Muscle of arm (tissue), 12 donors: ENCODE measurements around the gene MPRIP. TPM values are rescaled to one million over a fixed set of nuclear protein-coding genes. Genes with fewer than 3 reads are reported as not detected.

Source experiments
- DNase-seq: peaks from one replicate; pipeline ENCODE4 v3.0.0-alpha.2; 2013
- polyA plus RNA-seq, 12 donors: library from polyadenylated mRNA; unstranded; fragments of 120-200 nt; gene quantifications; one replicate each; pipeline ENCODE4 v1.2.1, GENCODE V29; 2013; ENCODE audit not compliant: insufficient read length in 12 of 12

MPRIP gene
- polyA plus RNA-seq, 12 donors = 100 to 231 (median 191) TPM

DNA sequence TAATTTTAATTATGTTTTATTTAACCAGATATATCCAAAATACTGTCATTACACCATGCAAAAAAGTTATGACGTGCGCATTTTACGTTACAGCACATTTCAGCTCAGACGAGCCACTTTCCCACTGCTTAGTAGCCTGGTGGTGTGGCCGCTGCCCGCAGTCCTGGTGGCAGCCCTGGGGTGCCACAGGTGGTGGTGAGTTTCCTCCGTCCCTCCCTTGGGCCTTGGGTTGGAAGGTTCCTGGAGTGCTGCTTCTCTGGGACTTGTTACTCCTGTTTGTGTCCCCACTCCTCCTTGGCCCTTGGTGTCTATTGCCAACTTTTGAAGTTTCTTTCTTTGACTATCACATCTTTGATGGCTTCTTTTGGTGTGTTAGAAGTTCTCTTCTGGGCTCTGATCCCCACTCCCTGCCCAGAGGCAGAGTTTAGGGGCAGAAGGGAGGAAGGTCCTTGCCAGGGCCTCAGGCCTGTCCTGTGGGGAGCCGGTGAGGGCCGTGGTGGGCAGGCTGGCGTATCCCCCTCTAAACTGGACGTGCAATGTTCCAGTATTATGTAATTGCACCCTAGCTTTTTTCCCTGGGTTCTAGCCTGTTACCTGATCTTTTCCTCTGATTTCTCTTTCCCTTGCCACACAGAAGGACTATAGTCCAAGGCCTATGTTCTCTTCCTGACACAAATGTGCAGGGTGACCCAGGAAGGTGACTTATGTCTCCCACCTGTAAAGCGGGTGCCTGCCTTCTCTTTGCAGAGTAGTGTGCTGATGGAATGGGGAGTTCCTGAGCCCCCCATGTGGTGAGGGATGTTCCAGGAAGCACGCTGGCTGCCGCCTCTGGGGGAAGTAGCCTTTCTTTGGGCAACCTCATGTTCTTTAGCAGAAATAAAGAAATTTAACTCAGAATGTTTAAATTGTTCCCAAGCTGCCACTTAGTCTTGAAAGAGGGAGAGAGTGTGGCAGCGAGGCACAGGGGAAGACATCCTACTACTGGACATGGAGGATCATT, 8.4 kb downstream of the MPRIP start:
- no peak for DNase-seq

DNA sequence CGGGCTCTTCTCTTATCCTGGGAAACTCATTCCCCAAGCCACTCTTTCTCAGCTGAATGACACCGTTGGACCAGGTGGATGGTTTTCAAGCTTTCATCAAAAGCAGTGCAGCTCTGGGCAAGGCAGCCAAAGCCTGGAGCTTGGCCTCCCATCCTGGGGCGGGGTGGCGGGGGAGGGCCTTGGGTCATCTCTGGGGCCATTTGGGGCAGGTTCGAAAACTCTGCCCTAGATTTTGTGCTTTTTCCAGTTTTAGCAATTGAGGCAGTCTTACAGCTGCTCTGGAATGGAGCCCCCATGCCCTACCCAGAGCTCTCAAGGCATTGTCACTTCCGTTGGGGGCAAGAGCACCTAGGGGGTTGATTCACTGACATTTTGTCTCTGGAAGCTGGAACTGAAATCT, 9.1 kb downstream of the MPRIP start:
- no peak for DNase-seq

DNA sequence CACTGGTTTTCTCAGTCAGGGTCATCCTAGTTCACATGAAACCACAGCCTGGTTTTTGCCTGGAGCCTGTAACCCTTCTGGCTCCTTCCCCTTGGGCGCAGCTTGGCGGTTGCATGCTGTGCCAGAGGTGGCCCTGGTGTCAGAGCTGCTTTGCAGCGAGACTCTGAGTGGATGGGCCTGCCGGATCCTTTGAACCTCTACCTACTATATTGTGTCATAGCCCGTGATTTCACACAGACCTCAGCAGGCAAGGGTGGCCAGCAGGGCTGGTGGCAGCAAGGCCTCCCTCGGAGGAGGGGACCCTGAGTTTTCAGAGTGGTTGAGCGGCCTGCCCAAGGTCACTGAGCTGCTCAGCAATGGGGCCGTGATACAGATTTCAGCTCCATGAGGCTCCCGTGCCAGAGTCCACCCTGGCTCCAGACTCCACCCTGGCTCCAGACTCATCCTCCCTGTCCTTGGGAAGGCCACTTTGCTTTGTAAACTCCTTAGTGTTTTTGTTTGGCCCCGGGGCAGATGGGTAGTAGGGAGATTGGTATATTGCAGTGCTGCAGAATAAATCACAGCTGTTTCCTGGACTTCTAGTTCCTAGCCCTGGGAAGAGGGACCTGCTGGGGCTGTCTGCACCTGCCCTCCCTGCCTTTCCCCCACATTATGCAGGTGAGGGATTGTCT, 9.7 kb downstream of the MPRIP start:
- no peak for DNase-seq

DNA sequence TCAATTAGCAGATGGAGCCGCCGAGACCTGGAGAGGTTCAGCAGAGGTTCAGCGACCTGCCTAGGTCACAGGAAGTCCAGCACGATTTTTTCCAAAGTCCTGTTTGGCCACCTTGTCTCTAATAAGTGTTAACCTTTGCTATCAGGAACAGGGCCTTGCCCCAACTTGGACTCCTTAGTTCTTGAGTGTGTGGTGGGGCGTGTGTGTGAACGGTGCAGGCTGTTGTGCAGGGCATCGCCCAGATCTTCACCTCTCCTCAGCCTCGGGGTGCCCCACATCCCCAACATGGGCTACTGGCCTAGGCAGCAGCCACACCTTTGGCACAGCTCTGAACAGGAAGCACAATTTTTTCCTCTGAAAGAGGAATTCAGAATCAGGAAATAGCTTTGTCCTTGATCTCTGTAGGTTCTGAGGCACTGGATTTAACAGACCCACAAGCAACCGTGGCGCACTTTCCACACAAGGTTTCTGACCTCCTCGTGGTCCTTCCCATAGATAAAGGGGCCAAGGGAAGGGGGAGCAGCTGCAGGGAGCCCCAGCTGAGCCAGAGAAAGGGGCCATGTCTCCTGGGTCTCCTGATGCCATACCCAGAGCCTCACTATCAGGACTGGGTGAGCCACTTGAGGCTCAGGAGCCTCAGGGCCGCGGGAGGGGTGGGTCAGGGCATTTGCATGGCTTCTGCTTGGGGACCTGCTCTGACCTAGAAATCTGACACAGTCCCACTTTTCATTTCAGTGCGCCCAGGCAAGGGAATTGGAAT, 10.4 kb downstream of the MPRIP start:
- no peak for DNase-seq

DNA sequence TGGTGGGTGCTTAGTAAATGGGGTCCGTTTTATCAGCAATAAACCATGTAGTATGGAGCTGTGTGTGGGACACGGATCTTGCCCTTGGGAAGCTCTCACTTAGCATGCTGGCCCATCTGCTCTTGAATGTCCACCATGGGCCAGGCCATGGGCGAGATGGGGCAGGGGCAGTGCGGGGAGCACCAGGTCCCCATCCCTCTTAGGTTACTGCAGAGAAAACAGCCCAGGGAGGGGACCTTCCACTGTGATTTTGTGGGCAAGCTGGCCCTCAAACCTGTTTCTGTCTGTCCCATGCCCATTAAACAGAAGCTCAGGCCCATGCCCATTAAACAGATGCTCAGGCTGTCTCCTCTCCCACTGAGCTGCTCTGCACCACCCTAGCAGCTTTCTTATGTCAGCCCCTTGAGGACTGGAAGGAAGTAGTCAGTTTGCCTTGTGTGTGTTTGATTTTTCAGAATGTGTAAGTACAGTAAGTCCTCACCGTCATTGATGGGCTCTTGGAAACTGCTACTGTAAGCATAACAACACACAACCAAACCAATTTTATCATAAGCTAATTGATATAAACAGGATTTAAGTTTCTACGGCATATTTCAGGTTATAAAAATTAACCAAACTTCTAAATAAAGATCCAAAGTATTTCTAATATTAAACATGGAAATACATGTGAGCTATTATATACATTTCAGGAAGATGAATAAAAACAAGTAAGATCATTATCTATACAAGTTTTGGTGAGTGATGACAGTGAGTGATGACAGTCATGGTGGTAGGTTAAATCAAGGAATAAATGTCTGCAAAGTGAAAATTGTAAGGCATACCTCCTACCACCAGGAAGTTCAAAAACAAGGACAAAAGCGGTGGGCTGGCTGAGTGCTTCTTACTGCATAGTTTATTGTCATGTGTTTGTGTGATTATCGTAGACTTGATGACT, 11.5 kb downstream of the MPRIP start:
- DNase-seq = no peak

DNA sequence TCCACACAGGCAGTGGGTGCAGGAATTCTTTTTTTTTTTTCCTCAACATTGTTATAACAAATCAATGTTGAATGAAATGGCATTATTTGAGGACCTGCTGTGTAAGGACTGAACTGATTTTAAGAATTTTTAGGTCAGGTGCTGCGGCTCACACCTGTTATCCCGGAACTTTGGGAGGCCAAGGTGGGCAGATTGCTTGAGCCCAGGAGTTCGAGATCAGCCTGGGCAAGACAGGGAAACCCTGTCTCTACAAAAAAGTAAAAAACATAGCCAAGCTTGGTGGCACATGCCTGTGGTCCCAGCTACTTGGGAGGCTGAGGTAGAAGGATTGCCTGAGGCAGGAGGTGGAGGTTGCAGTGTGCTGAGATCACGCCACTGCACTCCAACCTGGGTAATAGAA, 12.4 kb downstream of the MPRIP start:
- DNase-seq = no peak

DNA sequence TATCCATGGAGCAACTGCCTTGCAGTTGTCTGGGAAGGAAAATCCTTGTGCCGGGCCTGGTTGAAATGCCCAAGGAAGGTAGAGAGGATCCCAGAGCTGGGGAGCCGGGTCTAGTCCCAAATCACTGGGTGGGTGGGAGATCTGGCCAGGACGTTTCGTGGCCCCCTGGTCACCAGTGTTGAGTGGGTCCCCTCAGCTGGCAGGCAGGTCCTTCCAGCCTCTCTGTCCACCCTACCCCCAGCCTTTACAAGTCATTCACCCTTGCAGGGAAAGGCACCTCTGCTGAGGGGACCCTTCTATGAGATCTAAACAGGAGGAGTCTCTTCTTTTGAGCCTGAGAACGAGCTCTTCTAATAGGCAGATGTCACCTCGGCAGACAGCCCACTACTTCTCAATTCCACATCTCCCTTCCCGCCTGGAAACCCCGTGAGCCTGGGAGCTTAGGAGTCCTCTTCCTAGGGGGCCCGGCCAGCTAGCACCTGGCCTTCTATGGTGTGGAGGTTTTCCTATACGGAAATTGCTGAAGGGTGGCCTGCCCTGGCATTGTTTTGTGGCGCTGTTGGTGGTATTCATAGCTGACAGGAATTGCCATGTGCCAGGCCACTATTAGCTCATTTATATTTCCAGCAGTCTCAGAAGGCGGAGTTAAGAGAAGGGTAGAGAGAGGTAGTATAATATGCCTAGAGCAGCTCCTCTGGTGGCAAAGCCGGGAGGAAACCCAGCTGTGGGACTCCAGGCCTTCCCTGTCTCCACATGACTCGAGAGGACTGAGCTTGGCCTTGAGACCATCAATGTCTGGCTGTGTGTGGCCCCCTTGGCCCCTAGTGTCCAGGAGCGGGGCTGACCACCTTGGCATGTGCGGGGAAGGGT, 13.3 kb downstream of the MPRIP start:
- peak; percentile 26 for DNase-seq

DNA sequence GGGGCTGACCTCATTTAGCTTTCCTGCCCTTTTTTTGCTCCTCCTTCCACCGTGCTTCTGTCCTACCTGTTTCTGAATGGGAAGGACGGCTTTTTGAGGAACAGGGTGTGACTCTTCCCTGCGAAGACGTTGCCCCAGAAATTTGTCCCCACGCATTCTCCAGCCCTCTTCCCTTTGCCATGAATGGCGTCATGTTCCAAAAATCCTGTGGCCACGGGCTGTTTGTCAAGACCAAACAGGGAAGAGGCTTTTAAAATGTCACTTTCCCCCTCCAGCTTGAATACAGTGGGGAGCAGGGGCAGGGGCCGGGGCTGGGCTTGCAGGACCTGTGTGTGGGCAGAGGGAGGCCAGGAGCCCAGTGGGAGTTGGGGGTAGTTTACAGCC, 13.9 kb downstream of the MPRIP start:
- DNase-seq = no peak

DNA sequence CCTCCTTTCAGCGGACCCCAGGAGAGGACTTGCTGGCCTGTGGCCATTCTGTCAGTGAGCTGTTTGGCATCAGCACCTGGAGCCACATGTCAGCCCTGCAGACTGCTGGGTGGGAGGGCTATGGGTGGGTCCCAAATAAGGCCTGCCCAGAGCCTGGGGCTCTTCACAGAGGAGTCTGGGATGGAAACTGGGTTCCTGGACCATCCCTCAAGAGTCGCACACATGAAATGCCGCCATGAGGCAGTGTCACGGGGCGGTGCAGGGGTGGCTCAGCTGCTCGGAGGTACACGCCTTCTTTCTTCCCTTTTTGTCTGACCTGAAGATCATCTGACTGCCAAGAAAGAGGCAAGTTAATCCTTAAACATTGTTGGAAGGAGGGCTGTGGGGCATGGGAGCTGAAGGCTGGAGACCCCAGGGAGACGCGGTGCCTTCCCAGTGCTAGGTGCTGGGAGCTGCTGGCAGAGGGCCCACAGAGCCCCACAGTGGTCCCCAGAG, 14.8 kb downstream of the MPRIP start:
- no peak for DNase-seq

DNA sequence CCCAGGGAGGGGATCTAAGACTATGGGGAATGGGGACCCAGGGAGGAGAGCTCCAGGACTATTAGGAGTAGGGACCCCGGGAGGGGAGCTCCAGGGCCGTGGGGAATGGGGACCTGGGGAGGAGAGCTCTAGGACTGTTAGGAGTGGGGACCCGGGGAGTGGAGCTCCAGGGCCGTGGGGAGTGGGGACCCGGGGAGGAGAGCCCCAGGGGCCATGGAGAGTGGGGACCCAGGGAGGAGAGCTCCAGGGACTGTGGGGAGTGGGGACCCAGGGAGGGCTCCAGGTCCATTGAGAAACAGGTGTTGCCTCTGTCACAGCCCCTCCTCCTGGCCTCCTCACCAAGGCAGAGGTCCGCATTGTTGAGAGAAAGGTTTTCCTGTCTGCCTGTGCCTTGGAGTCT, 16.0 kb downstream of the MPRIP start:
- DNase-seq = no peak

DNA sequence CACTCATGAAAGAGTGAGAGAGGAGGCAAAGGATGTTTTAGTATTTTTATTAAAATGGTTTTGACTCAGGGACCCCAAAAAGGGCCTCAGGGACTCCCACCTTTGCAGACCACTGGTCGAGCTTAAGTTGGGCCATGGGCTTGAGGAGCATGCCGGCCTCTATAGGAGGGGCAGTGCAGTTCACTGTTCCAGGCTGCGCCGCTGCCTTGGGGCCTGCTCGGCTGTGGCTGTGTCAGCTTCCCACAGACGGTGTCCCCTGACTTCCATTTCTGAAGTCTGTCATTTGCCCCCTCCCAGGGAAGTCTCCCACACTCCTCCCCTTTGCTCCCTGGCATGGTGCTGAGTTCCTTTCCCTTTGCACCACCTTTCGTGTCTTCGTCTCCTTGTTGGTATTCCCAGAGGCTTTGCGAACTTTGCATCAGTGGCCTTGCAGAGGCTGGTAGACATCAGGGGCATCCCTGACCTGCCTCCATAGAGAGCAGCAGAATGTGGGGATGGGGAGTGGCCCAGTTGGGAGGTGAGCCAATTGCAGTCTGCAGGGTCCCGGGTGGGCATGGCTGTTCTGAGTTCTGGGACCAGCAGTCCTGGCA, 17.1 kb downstream of the MPRIP start:
- DNase-seq = no peak

DNA sequence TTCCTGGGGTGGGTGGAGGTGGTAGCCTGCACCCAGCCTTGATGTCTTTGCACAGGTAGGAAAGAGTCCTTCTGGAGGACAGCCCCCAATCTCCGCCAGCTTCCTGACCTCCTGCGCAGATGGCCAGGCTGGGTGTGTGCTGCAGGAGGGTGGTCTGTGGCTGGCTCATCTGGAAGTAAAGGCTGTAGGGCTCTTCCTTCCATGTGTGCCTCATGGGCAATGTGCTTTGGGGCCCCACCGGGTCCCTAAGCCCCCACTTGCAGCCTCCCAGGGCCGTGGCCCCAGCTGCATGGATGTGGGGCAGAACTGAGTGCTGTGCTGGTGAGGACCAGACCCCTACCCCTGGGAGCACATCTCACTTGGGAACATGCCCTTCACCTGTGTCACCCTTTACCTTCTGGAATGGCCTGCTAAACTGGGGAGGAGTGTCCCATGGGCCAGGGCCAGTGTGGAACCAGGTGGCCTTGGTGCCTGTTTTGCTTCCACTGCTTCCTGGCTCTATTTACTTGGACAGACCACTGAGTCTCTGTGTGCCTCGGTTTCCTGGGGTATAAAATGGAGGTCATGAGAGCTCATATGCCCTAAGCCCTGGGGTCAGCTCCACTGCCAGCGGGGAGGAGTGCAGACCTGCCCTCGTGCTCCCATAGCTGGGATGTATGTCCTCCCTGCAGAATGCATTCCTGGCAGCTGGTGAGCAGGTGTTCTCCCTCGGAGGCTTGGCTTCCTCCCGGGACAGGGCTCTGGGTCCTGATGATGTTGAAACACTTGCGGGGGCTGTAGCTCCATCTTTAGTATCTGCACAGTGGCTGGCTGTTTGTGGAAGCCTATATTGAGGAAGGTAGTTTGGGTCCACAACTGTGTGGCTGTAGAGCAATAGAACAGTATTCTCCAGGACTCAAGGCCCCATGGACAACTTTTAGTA, 18.0 kb downstream of the MPRIP start:
- DNase-seq = no peak

DNA sequence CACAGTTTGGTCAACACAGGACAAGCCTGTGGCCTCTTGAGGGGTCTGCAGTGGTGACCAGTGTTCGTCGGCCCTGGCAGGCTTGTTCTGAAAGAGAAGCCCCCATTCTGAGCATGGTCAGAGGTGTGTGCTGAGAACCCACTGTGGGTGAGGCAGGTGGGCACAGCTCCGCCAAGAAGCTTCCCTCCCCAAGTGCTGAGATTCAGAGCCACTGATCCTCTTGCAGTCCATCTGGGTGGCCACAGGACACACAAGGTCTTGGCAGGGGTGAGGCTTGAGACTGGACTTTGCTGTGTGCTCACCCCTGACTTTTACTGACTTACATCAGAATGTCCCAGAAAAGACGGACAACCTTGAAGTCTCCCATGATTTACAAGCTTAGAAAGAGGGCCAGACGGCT, 18.7 kb downstream of the MPRIP start:
- DNase-seq = no peak

DNA sequence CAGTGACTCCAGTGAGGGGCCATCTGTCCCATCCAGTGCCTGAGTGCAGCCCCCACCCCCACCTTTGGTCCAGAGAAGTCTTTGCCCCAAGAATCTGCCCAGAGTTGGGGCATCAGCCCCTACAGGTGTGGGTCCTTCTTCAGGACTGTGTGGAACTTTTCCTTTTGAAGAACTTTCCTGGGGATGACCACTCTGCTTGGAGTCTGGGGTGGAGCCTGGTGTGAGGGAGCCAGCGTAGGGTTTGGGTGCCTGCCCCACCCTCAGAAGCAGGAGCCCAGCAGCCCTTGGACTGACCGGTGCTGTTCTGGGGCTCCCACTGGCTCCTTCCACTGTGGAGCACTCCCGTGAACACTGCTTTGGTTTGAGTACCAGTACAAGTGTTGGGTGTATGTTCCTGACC, 19.3 kb downstream of the MPRIP start:
- DNase-seq = no peak

DNA sequence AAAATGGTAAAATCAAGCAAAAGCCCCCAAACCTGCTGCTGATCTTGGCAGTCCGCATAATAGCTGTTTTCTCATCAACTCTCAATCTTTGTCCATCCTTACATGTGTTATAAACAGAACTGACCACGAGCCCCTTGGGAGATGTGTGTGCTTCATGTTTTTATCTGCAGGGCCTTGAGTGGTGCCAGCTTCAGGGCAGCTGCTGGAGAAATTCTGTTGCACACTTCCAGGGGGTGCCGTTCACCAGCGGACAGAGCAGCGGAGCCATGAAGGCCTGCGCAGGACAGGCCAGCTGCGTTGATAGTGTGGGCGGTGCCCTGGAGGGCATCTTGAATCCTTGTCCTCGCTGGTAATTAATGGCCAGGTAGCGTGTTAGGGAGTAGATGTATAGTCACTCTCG, 20.1 kb downstream of the MPRIP start:
- no peak for DNase-seq

DNA sequence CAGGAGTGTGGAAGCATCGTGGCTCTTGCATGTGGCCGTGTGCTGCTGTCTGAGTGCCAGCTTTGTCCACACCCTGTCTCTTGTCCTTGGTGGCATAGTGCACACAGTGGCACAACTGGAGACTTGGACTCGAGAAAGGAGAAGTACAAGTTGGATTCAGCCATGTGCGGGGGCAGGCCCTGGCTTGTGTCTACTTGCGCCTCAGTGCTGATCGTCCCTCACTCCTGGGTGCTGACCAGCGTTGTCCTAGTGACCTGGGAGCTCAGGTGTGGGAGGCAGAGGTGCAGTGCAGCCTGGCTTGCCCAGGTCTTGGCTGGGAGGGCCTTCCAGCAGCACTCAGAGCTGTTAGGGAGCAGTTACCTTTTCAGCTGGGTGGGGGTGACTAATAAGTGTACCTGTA, 20.6 kb downstream of the MPRIP start:
- no peak for DNase-seq

DNA sequence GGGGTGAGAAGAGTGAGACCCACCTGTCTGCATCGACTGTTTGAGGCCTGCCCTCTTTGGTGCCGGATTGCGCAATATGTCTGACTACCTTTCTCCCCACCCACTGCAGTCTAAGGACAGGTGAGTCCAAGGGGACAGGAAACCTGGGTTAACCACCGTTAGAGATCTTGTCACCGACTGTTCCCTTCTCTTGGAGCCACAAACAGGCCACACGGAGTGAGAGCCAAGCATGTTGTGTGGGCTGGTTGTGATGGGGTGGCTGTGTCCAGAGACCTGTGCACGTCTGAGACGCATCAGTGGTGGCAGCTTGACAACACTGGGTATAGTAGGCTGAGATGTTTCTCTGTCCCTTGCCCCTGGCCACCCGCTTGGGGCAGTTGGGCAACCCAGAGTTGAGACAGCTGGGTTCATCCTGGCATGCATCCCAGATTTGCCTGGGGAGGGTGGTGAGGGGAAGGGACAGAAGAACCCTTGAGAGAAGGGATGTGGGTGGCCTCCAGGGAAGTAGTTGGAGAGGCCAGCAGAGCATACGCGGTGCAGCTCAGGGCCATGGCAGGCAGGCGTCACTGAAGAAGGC, 21.4 kb downstream of the MPRIP start:
- no peak for DNase-seq

DNA sequence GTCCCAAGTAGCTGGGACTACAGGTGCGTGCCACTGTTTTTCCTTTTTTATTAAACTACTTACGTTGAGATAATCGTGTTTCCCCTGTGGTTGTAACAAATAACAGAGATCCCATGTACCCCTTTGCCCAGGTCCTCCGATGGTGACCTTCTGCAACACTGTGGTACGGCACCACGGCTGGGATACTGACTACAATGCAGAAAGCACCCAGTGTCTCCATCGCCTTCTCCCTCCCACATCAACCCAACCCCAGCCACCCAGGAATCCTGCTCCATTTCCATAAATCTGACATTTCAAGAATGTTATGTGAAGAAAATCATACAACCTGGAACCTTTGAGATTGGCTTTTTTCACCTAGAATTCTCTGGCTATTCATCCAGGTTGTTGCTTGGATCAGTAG, 22.1 kb downstream of the MPRIP start:
- DNase-seq = no peak
